IMR-90 (cell line): ENCODE results near the gene CD96. TPM values are rescaled to one million over a fixed set of nuclear protein-coding genes. Genes with fewer than 3 reads are reported as not detected.

ENCODE experiments used
- ATAC-seq: fragments of 200-7000 bp; cut with Tn5 transposase; 2 replicates; pipeline ENCODE4 v1.9.1; 2020; ENCODE audit warnings: low read depth, mild to moderate bottlenecking, moderate library complexity
- BruUV-seq: library from RNA; stranded (reverse); fragments of 400-500 nt; replicated peaks from 2 replicates; lab custom pipeline; 2021; lab: Mats Ljungman, UMichigan
- CTCF ChIA-PET: fragments of 300-600 bp; formaldehyde crosslinking; extraction: SDS; loops from one replicate; lab custom pipeline; 2021; ENCODE audit warnings: antibody characterized with exemption; lab: Yijun Ruan, JAX
- POLR2A ChIA-PET: fragments of 300-600 bp; sonication (Branson Sonifier 250); formaldehyde crosslinking; loops from one replicate; lab custom pipeline; 2022; ENCODE audit warnings: antibody characterized with exemption; ENCODE audit not compliant: unreplicated experiment; lab: Charles Lee
- DNase-seq: peaks from one replicate; pipeline ENCODE4 v3.0.0; 2013
- H2AFZ ChIP-seq: replicated peaks from 2 replicates; pipeline ENCODE3; 2013; ENCODE audit warnings: low read length, mild to moderate bottlenecking; ENCODE audit not compliant: poor library complexity
- H2AK5ac ChIP-seq: 2 replicates; pipeline ENCODE4 v1.6.1; 2013; ENCODE audit warnings: low read depth, low read length, inconsistent platforms
- H2AK9ac ChIP-seq: replicated peaks from 2 replicates; pipeline ENCODE3; 2013; ENCODE audit warnings: mild to moderate bottlenecking, low read depth, low read length, moderate library complexity; ENCODE audit not compliant: poor library complexity
- H2BK120ac ChIP-seq: 2 replicates; pipeline ENCODE4 v1.6.1; 2013; ENCODE audit warnings: low read depth, low read length, inconsistent platforms
- H2BK15ac ChIP-seq: 3 replicates; pipeline ENCODE4 v1.6.1; 2013; ENCODE audit warnings: low read depth, low read length, inconsistent platforms
- H2BK20ac ChIP-seq: 2 replicates; pipeline ENCODE4 v1.6.1; 2013; ENCODE audit warnings: low read depth, mild to moderate bottlenecking, inconsistent platforms, low read length, moderate library complexity
- H2BK5ac ChIP-seq: 2 replicates; pipeline ENCODE4 v1.6.1; 2013; ENCODE audit warnings: mild to moderate bottlenecking, low read depth, low read length, inconsistent platforms; ENCODE audit not compliant: poor library complexity, severe bottlenecking
- H3K14ac ChIP-seq: replicated peaks from 2 replicates; pipeline ENCODE4 v1.6.1; 2013; ENCODE audit warnings: low read depth, low read length, inconsistent platforms
- H3K18ac ChIP-seq: 2 replicates; pipeline ENCODE4 v1.6.1; 2013; ENCODE audit warnings: low read depth, low read length, control low read depth
- H3K23ac ChIP-seq: 2 replicates; pipeline ENCODE4 v1.6.1; 2013; ENCODE audit warnings: low read depth, low read length, inconsistent platforms
- H3K27ac ChIP-seq: 2 replicates; pipeline ENCODE4 v1.5.1; 2013; ENCODE audit warnings: mild to moderate bottlenecking, control low read depth, low read length; ENCODE audit not compliant: insufficient read depth
- H3K27me3 ChIP-seq: 2 replicates; pipeline ENCODE4 v1.6.1; 2013; ENCODE audit warnings: low read length; ENCODE audit not compliant: control insufficient read depth, insufficient read depth
- H3K36me3 ChIP-seq: 2 replicates; pipeline ENCODE4 v1.6.1; 2013; ENCODE audit warnings: low read length, mixed read lengths; ENCODE audit not compliant: control insufficient read depth, insufficient read depth
- H3K4ac ChIP-seq: 2 replicates; pipeline ENCODE4 v1.6.1; 2013; ENCODE audit warnings: low read depth, low read length, inconsistent platforms
- H3K4me1 ChIP-seq: 2 replicates; pipeline ENCODE4 v1.6.1; 2013; ENCODE audit warnings: low read length, mixed read lengths; ENCODE audit not compliant: control insufficient read depth, insufficient read depth
- H3K4me2 ChIP-seq: 2 replicates; pipeline ENCODE4 v1.6.1; 2013; ENCODE audit warnings: low read depth, mild to moderate bottlenecking, control low read depth, low read length, moderate library complexity
- H3K4me3 ChIP-seq: 2 replicates; pipeline ENCODE4 v1.5.1; 2013; ENCODE audit warnings: low read depth, mild to moderate bottlenecking, control low read depth, low read length, moderate library complexity; ENCODE audit not compliant: insufficient read depth
- H3K56ac ChIP-seq: 2 replicates; pipeline ENCODE4 v1.6.1; 2013; ENCODE audit warnings: low read length, inconsistent platforms; ENCODE audit not compliant: insufficient read depth; ENCODE audit errors: extremely low read depth
- H3K79me1 ChIP-seq, 2 experiments: 2 replicates each; pipeline ENCODE4 v1.6.1; 2013; ENCODE audit warnings: low read length in 2 of 2, inconsistent platforms in 1 of 2, low read depth in 1 of 2
- H3K9ac ChIP-seq: 2 replicates; pipeline ENCODE4 v1.6.1; 2013; ENCODE audit warnings: low read depth, low read length, control low read depth
- H3K9me1 ChIP-seq: 2 replicates; pipeline ENCODE4 v1.6.1; 2013; ENCODE audit warnings: low read length, inconsistent platforms; ENCODE audit not compliant: insufficient read depth
- H3K9me3 ChIP-seq: 2 replicates; pipeline ENCODE4 v1.6.1; 2013; ENCODE audit warnings: low read length; ENCODE audit not compliant: control insufficient read depth, insufficient read depth
- H4K20me1 ChIP-seq: 2 replicates; pipeline ENCODE4 v1.6.1; 2013; ENCODE audit warnings: low read length, inconsistent platforms; ENCODE audit not compliant: insufficient read depth
- H4K5ac ChIP-seq: 2 replicates; pipeline ENCODE4 v1.6.1; 2013; ENCODE audit warnings: mild to moderate bottlenecking, low read depth, low read length, control low read depth
- H4K8ac ChIP-seq, 2 experiments: 2 replicates each; pipeline ENCODE4 v1.6.1; 2013; ENCODE audit warnings: low read depth in 2 of 2, low read length in 2 of 2, control low read depth in 1 of 2, inconsistent platforms in 1 of 2
- H4K91ac ChIP-seq: 2 replicates; pipeline ENCODE4 v1.6.1; 2013; ENCODE audit warnings: low read depth, low read length, inconsistent platforms; ENCODE audit not compliant: insufficient read depth
- MAFK ChIP-seq: IDR thresholded peaks from 2 replicates; pipeline ENCODE4 v1.6.1; 2012; ENCODE audit warnings: low read depth, low read length, improper control_type of control experiment
- WGBS, 2 experiments: methylation state at CpG; one replicate each; pipeline versions ENCODE4 v1.1.5 to v1.1.7; 2013; ENCODE audit warnings: missing lambda C conversion rate in 2 of 2; ENCODE audit not compliant: insufficient read length in 1 of 2; ENCODE audit errors: extremely low coverage in 2 of 2; 5-methylcytosine and 5-hydroxymethylcytosine counted together
- dilution Hi-C: fragments of 300-500 bp; cut with HindIII; formaldehyde crosslinking; loops from one replicate; pipeline ENCODE4 v1.14.3; 2018; ENCODE audit warnings: low sequenced_read_pairs; ENCODE audit not compliant: unreplicated experiment
- in situ Hi-C: fragments of 300-500 bp; cut with MboI; formaldehyde crosslinking; loops from 3 replicates; pipeline ENCODE4 v1.14.3; 2019; ENCODE audit warnings: low sequenced_read_pairs, inconsistent platforms, mixed read lengths
- intact Hi-C: fragments of 100-400 bp; cut with micrococcal nuclease; formaldehyde crosslinking; loops from 2 replicates; pipeline ENCODE4 v1.10.0; 2022
- polyA plus RNA-seq, 3 experiments: library from polyadenylated mRNA; depleted of rRNA; stranded (reverse); fragments of >200 nt; gene quantifications; 2 replicates each; pipeline ENCODE4 v1.2.3, GENCODE V29; 2012; ENCODE audit warnings: low replicate concordance in 1 of 3
- total RNA-seq: library from RNA; depleted of rRNA; stranded (reverse); fragments of >200 nt; gene quantifications from 2 replicates; pipeline ENCODE4 v1.2.3, GENCODE V29; 2012

The CD96 gene
- total and polyA plus RNA-seq, 2 of the 4 experiments (the other 2 are of a cell fraction), result 0.05 to 0.18 TPM

GRCh38 chr3:111581403-111582119 is 39.6 kb downstream of the CD96 start:
- peak overlapping the region; percentile 24; the same call in 1 of the 2 replicates for H3K18ac ChIP-seq
- no peak overlapping the region for H2AK9ac ChIP-seq
- ATAC-seq (peak; percentile 36), DNase-seq (no peak)
- POLR2A ChIA-PET, result no interaction called here
- H3K4me2 ChIP-seq, result no peak overlapping the region
- H4K8ac ChIP-seq, result peak overlapping the region in 1 of 2 experiments; percentile 2; a peak in 1 of 4 replicates
- no peak for TF ChIP-seq MAFK
- H3K27me3 ChIP-seq, result no peaks in the 10 kb centered on the region
- peaks cover 5% of the 10 kb centered on the region for H3K4me1 ChIP-seq
- H3K9ac ChIP-seq, result no peak overlapping the region
- H4K91ac ChIP-seq, result peak overlapping the region; percentile 51; the same call in 1 of the 2 replicates
- peak overlapping the region; percentile 62 for H2BK120ac ChIP-seq
- peak overlapping the region; percentile 70 for H2BK20ac ChIP-seq
- H3K23ac ChIP-seq, result no peak overlapping the region
- H4K5ac ChIP-seq, result peak overlapping the region; percentile 15; the same call in 1 of the 2 replicates
- intact Hi-C loops, result no loop called here
- H3K4ac ChIP-seq, result peak overlapping the region; percentile 71
- H2BK15ac ChIP-seq, result peak overlapping the region; percentile 77; the same call in 2 of the 3 replicates
- H3K27ac ChIP-seq, result no peak overlapping the region
- no CpG with 5 or more reads among the region's 2 CpGs for WGBS, 2 experiments
- dilution Hi-C loops, result no loop called here
- H3K56ac ChIP-seq, result no peak overlapping the region
- H3K9me3 ChIP-seq, result no peaks in the 10 kb centered on the region
- in situ Hi-C loops, result loop anchor here (25.0 kb wide), 2 partner anchors 281 to 381 kb away; partner anchors contain the start of gene PHLDB2
- H2BK5ac ChIP-seq, result peak overlapping the region; percentile 55
- H3K4me3 ChIP-seq, result no peak overlapping the region
- no peak overlapping the region for H2AFZ ChIP-seq
- no peaks in the 10 kb centered on the region for H3K36me3 ChIP-seq
- no peaks in the 10 kb centered on the region for H3K79me1 ChIP-seq
- BruUV-seq, result no TSS peak
- H4K20me1 ChIP-seq, result no peaks in the 10 kb centered on the region
- H3K9me1 ChIP-seq, result no peaks in the 10 kb centered on the region
- CTCF ChIA-PET, result no interaction called here
- peak overlapping the region; percentile 71 for H2AK5ac ChIP-seq
- H3K14ac ChIP-seq, result peak overlapping the region; percentile 43; the same call in 1 of the 2 replicates
